NCI-H1417 treated with DMSO at 0.1 percent for 48 hours (cell line): Measurements from ENCODE around the gene KLHL12.

Source experiments
- DNase-seq: peaks from one replicate; lab custom pipeline; 2025; lab: John Stamatoyannopoulos, UW

Gene KLHL12

GRCh38 chr1:202880961-202881460 is 46.0 kb downstream of the KLHL12 start:
- DNase-seq = no peak

GRCh38 chr1:202880062-202880461 is 47.0 kb downstream of the KLHL12 start:
- DNase-seq = no peak

- no peak for DNase-seq
Observed at GRCh38 chr1:202879128-202879527, 47.9 kb downstream of the KLHL12 start.

- DNase-seq = no peak
Observed at GRCh38 chr1:202873026-202873425, 54.0 kb downstream of the KLHL12 start.

- no peak for DNase-seq
Observed at GRCh38 chr1:202871367-202871766, 55.7 kb downstream of the KLHL12 start.

- DNase-seq = no peak
Observed at GRCh38 chr1:202862679-202863560, 64.1 kb downstream of the KLHL12 start.

GRCh38 chr1:202861420-202862132 is 65.5 kb downstream of the KLHL12 start:
- DNase-seq = peak; percentile 73

- peak; percentile 36 for DNase-seq
Observed at GRCh38 chr1:202860744-202861419, 66.2 kb downstream of the KLHL12 start.

- DNase-seq = no peak
Observed at GRCh38 chr1:202858789-202859414, 68.1 kb downstream of the KLHL12 start.

GRCh38 chr1:202858331-202858730 is 68.7 kb downstream of the KLHL12 start:
- DNase-seq = no peak

- no peak for DNase-seq
Observed at GRCh38 chr1:202857136-202857610, 69.9 kb downstream of the KLHL12 start.

- no peak for DNase-seq
Observed at GRCh38 chr1:202856014-202856413, 71.0 kb downstream of the KLHL12 start.

- DNase-seq = no peak
Observed at GRCh38 chr1:202854787-202855186, 72.2 kb downstream of the KLHL12 start.

GRCh38 chr1:202852163-202852904 is 74.7 kb downstream of the KLHL12 start:
- no peak for DNase-seq

- DNase-seq = no peak
Observed at GRCh38 chr1:202850593-202851362, 76.3 kb downstream of the KLHL12 start.

- DNase-seq = no peak
Observed at GRCh38 chr1:202848191-202848542, 78.9 kb downstream of the KLHL12 start.

GRCh38 chr1:202844935-202845334 is 82.1 kb downstream of the KLHL12 start:
- no peak for DNase-seq

GRCh38 chr1:202844259-202844658 is 82.8 kb downstream of the KLHL12 start:
- DNase-seq = no peak

- no peak for DNase-seq
Observed at GRCh38 chr1:202843081-202843480, 84.0 kb downstream of the KLHL12 start.
